ENCODE results near the gene NEUROD2.

NEUROD2 gene

GRCh38 chr17:39605492-39606433 is 2.0 kb downstream of the NEUROD2 start:
- ATAC-seq: peak; percentile 26; the same call in 2 of the 3 replicates
- no peak for TF ChIP-seq RARB (CRISPR knock-in tag; IDR thresholded peaks at IDR 0.05)
- TF ChIP-seq CSDC2 (CRISPR knock-in tag; IDR thresholded peaks at IDR 0.05): no peak
- no peak for TF ChIP-seq TOX (CRISPR knock-in tag; IDR thresholded peaks at IDR 0.05; ENCODE audit: borderline replicate concordance)

DNA sequence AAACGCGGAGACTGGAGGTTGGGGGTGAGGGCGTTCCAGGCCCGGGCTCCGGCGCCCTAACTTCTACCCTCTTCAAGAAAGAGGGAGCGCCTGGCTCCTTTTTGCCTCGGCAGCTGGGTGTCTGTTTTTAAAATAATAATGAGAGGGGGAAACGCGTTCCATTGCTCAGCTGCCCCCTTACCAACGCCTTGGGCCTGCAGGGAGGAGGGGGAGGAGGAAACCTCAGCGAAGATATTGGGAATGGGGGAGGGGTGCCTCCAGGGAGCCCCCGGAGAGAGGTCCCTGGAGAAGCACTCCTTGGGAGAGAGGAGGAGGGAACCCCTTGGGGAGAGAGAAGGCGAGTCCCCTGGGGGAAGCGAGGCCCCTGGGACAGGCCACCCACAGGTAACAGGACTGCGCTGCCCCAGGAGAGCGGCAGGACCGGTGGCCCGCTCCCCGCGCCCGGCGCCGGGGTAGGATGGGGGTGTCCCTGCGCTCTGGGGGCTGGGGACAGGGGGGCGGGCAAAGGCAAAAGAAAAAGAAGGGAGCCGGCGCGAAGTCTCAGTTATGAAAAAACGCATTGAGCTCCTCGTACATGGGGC is 2.7 kb downstream of the NEUROD2 start:
- TF ChIP-seq POU6F1 (CRISPR knock-in tag; IDR thresholded peaks at IDR 0.05; ENCODE audit: borderline replicate concordance, low read depth) (no peak), CREB5 (CRISPR knock-in tag; IDR thresholded peaks at IDR 0.05; ENCODE audit: low read depth) (no peak), ESRRG (CRISPR knock-in tag; IDR thresholded peaks at IDR 0.05) (no peak), ZNF565 (CRISPR knock-in tag; conservative IDR thresholded peaks at IDR 0.05; ENCODE audit: low read depth) (no peak), OSR1 (CRISPR knock-in tag; IDR thresholded peaks at IDR 0.05) (no peak), SNAI2 (CRISPR knock-in tag; IDR thresholded peaks at IDR 0.05) (no peak), ISL1 (CRISPR knock-in tag; IDR thresholded peaks at IDR 0.05) (no peak), RARB (CRISPR knock-in tag; IDR thresholded peaks at IDR 0.05) (no peak), CSRNP3 (CRISPR knock-in tag; IDR thresholded peaks at IDR 0.05) (no peak), ZFP3 (CRISPR knock-in tag; IDR thresholded peaks at IDR 0.05) (no peak), PPARA (CRISPR knock-in tag; IDR thresholded peaks at IDR 0.05; ENCODE audit: borderline replicate concordance) (no peak), CSDC2 (CRISPR knock-in tag; IDR thresholded peaks at IDR 0.05) (no peak), ZFP30 (CRISPR knock-in tag; IDR thresholded peaks at IDR 0.05) (no peak), TCF4 (CRISPR knock-in tag; IDR thresholded peaks at IDR 0.05; ENCODE audit: borderline replicate concordance) (no peak), BACH2 (CRISPR knock-in tag; IDR thresholded peaks at IDR 0.05; ENCODE audit: borderline replicate concordance) (no peak), TOX (CRISPR knock-in tag; IDR thresholded peaks at IDR 0.05; ENCODE audit: borderline replicate concordance) (no peak)
- TF ChIP-seq, protein P1, sequence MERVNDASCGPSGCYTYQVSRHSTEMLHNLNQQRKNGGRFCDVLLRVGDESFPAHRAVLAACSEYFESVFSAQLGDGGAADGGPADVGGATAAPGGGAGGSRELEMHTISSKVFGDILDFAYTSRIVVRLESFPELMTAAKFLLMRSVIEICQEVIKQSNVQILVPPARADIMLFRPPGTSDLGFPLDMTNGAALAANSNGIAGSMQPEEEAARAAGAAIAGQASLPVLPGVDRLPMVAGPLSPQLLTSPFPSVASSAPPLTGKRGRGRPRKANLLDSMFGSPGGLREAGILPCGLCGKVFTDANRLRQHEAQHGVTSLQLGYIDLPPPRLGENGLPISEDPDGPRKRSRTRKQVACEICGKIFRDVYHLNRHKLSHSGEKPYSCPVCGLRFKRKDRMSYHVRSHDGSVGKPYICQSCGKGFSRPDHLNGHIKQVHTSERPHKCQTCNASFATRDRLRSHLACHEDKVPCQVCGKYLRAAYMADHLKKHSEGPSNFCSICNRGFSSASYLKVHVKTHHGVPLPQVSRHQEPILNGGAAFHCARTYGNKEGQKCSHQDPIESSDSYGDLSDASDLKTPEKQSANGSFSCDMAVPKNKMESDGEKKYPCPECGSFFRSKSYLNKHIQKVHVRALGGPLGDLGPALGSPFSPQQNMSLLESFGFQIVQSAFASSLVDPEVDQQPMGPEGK (CRISPR knock-in tag; IDR thresholded peaks at IDR 0.05; ENCODE audit: borderline replicate concordance): no peak
- TF ChIP-seq, protein P2, sequence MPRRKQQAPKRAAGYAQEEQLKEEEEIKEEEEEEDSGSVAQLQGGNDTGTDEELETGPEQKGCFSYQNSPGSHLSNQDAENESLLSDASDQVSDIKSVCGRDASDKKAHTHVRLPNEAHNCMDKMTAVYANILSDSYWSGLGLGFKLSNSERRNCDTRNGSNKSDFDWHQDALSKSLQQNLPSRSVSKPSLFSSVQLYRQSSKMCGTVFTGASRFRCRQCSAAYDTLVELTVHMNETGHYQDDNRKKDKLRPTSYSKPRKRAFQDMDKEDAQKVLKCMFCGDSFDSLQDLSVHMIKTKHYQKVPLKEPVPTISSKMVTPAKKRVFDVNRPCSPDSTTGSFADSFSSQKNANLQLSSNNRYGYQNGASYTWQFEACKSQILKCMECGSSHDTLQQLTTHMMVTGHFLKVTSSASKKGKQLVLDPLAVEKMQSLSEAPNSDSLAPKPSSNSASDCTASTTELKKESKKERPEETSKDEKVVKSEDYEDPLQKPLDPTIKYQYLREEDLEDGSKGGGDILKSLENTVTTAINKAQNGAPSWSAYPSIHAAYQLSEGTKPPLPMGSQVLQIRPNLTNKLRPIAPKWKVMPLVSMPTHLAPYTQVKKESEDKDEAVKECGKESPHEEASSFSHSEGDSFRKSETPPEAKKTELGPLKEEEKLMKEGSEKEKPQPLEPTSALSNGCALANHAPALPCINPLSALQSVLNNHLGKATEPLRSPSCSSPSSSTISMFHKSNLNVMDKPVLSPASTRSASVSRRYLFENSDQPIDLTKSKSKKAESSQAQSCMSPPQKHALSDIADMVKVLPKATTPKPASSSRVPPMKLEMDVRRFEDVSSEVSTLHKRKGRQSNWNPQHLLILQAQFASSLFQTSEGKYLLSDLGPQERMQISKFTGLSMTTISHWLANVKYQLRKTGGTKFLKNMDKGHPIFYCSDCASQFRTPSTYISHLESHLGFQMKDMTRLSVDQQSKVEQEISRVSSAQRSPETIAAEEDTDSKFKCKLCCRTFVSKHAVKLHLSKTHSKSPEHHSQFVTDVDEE (CRISPR knock-in tag; IDR thresholded peaks at IDR 0.05): no peak
- ATAC-seq: no peak
